H9 (cell line): ENCODE measurements around the gene MRAP2. TPM values are rescaled to one million over a fixed set of nuclear protein-coding genes. Genes with fewer than 3 reads are reported as not detected.

ENCODE experiments used
- DNase-seq: peaks from one replicate; pipeline ENCODE4 v3.0.0-alpha.2; 2017
- H2AFZ ChIP-seq: one replicate; pipeline ENCODE4 v1.6.1; 2013; ENCODE audit warnings: mild to moderate bottlenecking, low read length, control low read depth, moderate library complexity
- H2AK5ac ChIP-seq: 2 replicates; pipeline ENCODE4 v1.6.1; 2013; ENCODE audit warnings: low read length, control low read depth, mixed read lengths; ENCODE audit not compliant: insufficient read length
- H2BK120ac ChIP-seq: one replicate; pipeline ENCODE4 v1.6.1; 2013; ENCODE audit warnings: low read depth, mild to moderate bottlenecking, low read length, control low read depth, inconsistent platforms; ENCODE audit not compliant: poor library complexity, severe bottlenecking
- H2BK12ac ChIP-seq: 2 replicates; pipeline ENCODE4 v1.6.1; 2013; ENCODE audit warnings: low read length, control low read depth, mixed read lengths, low read depth; ENCODE audit not compliant: insufficient read length
- H2BK15ac ChIP-seq: 2 replicates; pipeline ENCODE4 v1.6.1; 2013; ENCODE audit warnings: low read depth, low read length, control low read depth
- H2BK20ac ChIP-seq: one replicate; pipeline ENCODE4 v1.6.1; 2013; ENCODE audit warnings: low read depth, mild to moderate bottlenecking, low read length, control low read depth, inconsistent platforms; ENCODE audit not compliant: poor library complexity, severe bottlenecking
- H2BK5ac ChIP-seq: 2 replicates; pipeline ENCODE4 v1.6.1; 2013; ENCODE audit warnings: low read length, control low read depth, mixed read lengths; ENCODE audit not compliant: insufficient read length
- H3K14ac ChIP-seq: 2 replicates; pipeline ENCODE4 v1.6.1; 2013; ENCODE audit warnings: low read length, control low read depth; ENCODE audit not compliant: insufficient read depth
- H3K18ac ChIP-seq: 2 replicates; pipeline ENCODE4 v1.6.1; 2013; ENCODE audit warnings: low read depth, mild to moderate bottlenecking, mixed read lengths, low read length, control low read depth; ENCODE audit not compliant: insufficient read length
- H3K23ac ChIP-seq: 2 replicates; pipeline ENCODE4 v1.6.1; 2013; ENCODE audit warnings: low read length, control low read depth, mixed read lengths, low read depth; ENCODE audit not compliant: insufficient read length
- H3K23me2 ChIP-seq: 2 replicates; pipeline ENCODE4 v1.6.1; 2013; ENCODE audit warnings: low read depth, mild to moderate bottlenecking, mixed read lengths, low read length, control low read depth; ENCODE audit not compliant: insufficient read length, poor library complexity, severe bottlenecking
- H3K27ac ChIP-seq: 2 replicates; pipeline ENCODE4 v1.5.1; 2013; ENCODE audit warnings: low read length, control low read depth, mixed read lengths, low read depth; ENCODE audit not compliant: insufficient read length
- H3K27me3 ChIP-seq: 2 replicates; pipeline ENCODE4 v1.6.1; 2013; ENCODE audit warnings: low read length, control low read depth, inconsistent platforms; ENCODE audit not compliant: insufficient read depth
- H3K4ac ChIP-seq: 2 replicates; pipeline ENCODE4 v1.6.1; 2013; ENCODE audit warnings: low read depth, mild to moderate bottlenecking, control low read depth, inconsistent platforms, low read length, moderate library complexity
- H3K4me1 ChIP-seq: 2 replicates; pipeline ENCODE4 v1.6.1; 2013; ENCODE audit warnings: low read length, control low read depth, inconsistent platforms; ENCODE audit not compliant: insufficient read depth
- H3K4me2 ChIP-seq: 2 replicates; pipeline ENCODE4 v1.6.1; 2013; ENCODE audit warnings: low read length, control low read depth, mixed read lengths; ENCODE audit not compliant: insufficient read length, insufficient read depth
- H3K56ac ChIP-seq: 2 replicates; pipeline ENCODE4 v1.6.1; 2013; ENCODE audit warnings: low read depth, mild to moderate bottlenecking, mixed read lengths, low read length, control low read depth; ENCODE audit not compliant: insufficient read length
- H3K79me1 ChIP-seq: 2 replicates; pipeline ENCODE4 v1.6.1; 2013; ENCODE audit warnings: low read depth, mild to moderate bottlenecking, moderate library complexity, low read length, control low read depth, inconsistent platforms; ENCODE audit not compliant: insufficient read depth, poor library complexity, severe bottlenecking
- H3K79me2 ChIP-seq: 2 replicates; pipeline ENCODE4 v1.6.1; 2013; ENCODE audit warnings: low read length, control low read depth, inconsistent platforms; ENCODE audit not compliant: insufficient read depth
- H3K9ac ChIP-seq: 2 replicates; pipeline ENCODE4 v1.6.1; 2013; ENCODE audit warnings: low read length, control low read depth, mixed read lengths; ENCODE audit not compliant: insufficient read length; ENCODE audit errors: extremely low read depth
- H3K9me3 ChIP-seq: one replicate; pipeline ENCODE4 v1.6.1; 2013; ENCODE audit warnings: low read depth, low read length, inconsistent platforms; ENCODE audit not compliant: control insufficient read depth
- H3T11ph ChIP-seq: one replicate; pipeline ENCODE4 v1.6.1; 2013; ENCODE audit warnings: mild to moderate bottlenecking, low read length, control low read depth, inconsistent platforms
- H4K20me1 ChIP-seq: one replicate; pipeline ENCODE4 v1.6.1; 2013; ENCODE audit not compliant: control insufficient read depth, insufficient read length, insufficient read depth
- H4K5ac ChIP-seq: 2 replicates; pipeline ENCODE4 v1.6.1; 2013; ENCODE audit warnings: low read depth, mild to moderate bottlenecking, mixed read lengths, low read length, control low read depth; ENCODE audit not compliant: insufficient read length
- H4K8ac ChIP-seq: replicated peaks from 2 replicates; pipeline ENCODE4 v1.6.1; 2013; ENCODE audit warnings: low read length, control low read depth, mixed read lengths, low read depth; ENCODE audit not compliant: insufficient read length
- H4K91ac ChIP-seq: 2 replicates; pipeline ENCODE4 v1.6.1; 2013; ENCODE audit warnings: low read depth, mild to moderate bottlenecking, moderate library complexity, mixed read lengths, low read length, control low read depth; ENCODE audit not compliant: insufficient read length
- H3K27ac Mint-ChIP-seq, 3 experiments: 2 replicates in 2 of 3; 3 replicates in 1 of 3; pipeline ENCODE4 v1.8.0; 2020 to 2021; ENCODE audit warnings: mixed read lengths in 3 of 3, mild to moderate bottlenecking in 1 of 3, moderate library complexity in 1 of 3
- H3K27me3 Mint-ChIP-seq: 2 replicates; pipeline ENCODE4 v1.8.0; 2021; ENCODE audit warnings: low read depth, mild to moderate bottlenecking, moderate library complexity, mixed read lengths
- H3K36me3 Mint-ChIP-seq, 3 experiments: 2 replicates in 2 of 3; 3 replicates in 1 of 3; pipeline ENCODE4 v1.8.0; 2020 to 2021; ENCODE audit warnings: low read depth in 3 of 3, mixed read lengths in 3 of 3; ENCODE audit not compliant: insufficient read depth in 1 of 3
- H3K4me1 Mint-ChIP-seq, 2 experiments: 2 replicates each; pipeline ENCODE4 v1.8.0; 2020; ENCODE audit warnings: mixed read lengths in 2 of 2
- H3K4me3 Mint-ChIP-seq, 2 experiments: 2 replicates in 1 of 2; 3 replicates in 1 of 2; pipeline ENCODE4 v1.8.0; 2020 to 2021; ENCODE audit warnings: mild to moderate bottlenecking in 2 of 2, mixed read lengths in 2 of 2, moderate library complexity in 1 of 2
- H3K9me3 Mint-ChIP-seq, 2 experiments: 2 replicates in 1 of 2; 3 replicates in 1 of 2; pipeline ENCODE4 v1.8.0; 2020; ENCODE audit warnings: mild to moderate bottlenecking in 2 of 2, mixed read lengths in 2 of 2, moderate library complexity in 1 of 2
- total RNA-seq: library from RNA; stranded (reverse); gene quantifications from 2 replicates; pipeline ENCODE4 v1.2.1, GENCODE V29; 2021
- TF ChIP-seq, protein P1 (sequence below): fragments of 200-600 bp; sonication (generic); conservative IDR thresholded peaks from 3 replicates; pipeline ENCODE4 v1.8.0; 2021; ENCODE audit warnings: antibody characterized with exemption, mild to moderate bottlenecking

MRAP2 gene
- total RNA-seq, 1 experiment from 2014 or later = 8.0 TPM

- H3K23me2 ChIP-seq = no peaks in the 10 kb centered on the region
- H3T11ph ChIP-seq = no peak overlapping the region
- no peak overlapping the region for H3K27ac ChIP-seq
- no peak overlapping the region for H3K14ac ChIP-seq
- H3K4ac ChIP-seq = no peak overlapping the region
- H3K23ac ChIP-seq = no peak overlapping the region
- H2BK120ac ChIP-seq = no peak overlapping the region
- H3K4me2 ChIP-seq = no peak overlapping the region
- no peaks in the 10 kb centered on the region for H3K79me1 ChIP-seq
- H2BK20ac ChIP-seq = no peak overlapping the region
- no peaks in the 10 kb centered on the region for H4K20me1 ChIP-seq
- no peak overlapping the region for H3K56ac ChIP-seq
- Mint-ChIP-seq H3K27me3 (no peaks in the 10 kb centered on the region), H3K9me3 (no peaks in the 10 kb centered on the region; a peak in 1 of 5 replicates), H3K4me1 (peaks cover 19 to 30% of the 10 kb centered on the region in 2 experiments), H3K4me3 (no peak overlapping the region), H3K27ac (peak overlapping the region in 2 of 3 experiments; percentile 26 to 62; a peak in 2 of 7 replicates), H3K36me3 (peaks cover 0 to 5% (median 4%) of the 10 kb centered on the region in 3 experiments; a peak in 3 of 7 replicates)
- no peak overlapping the region for H4K91ac ChIP-seq
- no peak overlapping the region for H3K18ac ChIP-seq
- H3K79me2 ChIP-seq = no peaks in the 10 kb centered on the region
- H2BK5ac ChIP-seq = no peak overlapping the region
- H4K5ac ChIP-seq = no peak overlapping the region
- no peak overlapping the region for H2BK12ac ChIP-seq
- peaks cover 11% of the 10 kb centered on the region for H3K4me1 ChIP-seq
- no peaks in the 10 kb centered on the region for H3K27me3 ChIP-seq
- TF ChIP-seq, protein P1, sequence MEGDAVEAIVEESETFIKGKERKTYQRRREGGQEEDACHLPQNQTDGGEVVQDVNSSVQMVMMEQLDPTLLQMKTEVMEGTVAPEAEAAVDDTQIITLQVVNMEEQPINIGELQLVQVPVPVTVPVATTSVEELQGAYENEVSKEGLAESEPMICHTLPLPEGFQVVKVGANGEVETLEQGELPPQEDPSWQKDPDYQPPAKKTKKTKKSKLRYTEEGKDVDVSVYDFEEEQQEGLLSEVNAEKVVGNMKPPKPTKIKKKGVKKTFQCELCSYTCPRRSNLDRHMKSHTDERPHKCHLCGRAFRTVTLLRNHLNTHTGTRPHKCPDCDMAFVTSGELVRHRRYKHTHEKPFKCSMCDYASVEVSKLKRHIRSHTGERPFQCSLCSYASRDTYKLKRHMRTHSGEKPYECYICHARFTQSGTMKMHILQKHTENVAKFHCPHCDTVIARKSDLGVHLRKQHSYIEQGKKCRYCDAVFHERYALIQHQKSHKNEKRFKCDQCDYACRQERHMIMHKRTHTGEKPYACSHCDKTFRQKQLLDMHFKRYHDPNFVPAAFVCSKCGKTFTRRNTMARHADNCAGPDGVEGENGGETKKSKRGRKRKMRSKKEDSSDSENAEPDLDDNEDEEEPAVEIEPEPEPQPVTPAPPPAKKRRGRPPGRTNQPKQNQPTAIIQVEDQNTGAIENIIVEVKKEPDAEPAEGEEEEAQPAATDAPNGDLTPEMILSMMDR = no peak
- H2AK5ac ChIP-seq = no peak overlapping the region
- H2BK15ac ChIP-seq = no peak overlapping the region
- H2AFZ ChIP-seq = no peak overlapping the region
- no peak overlapping the region for H4K8ac ChIP-seq
- H3K9me3 ChIP-seq = no peaks in the 10 kb centered on the region
- no peak for DNase-seq
- H3K9ac ChIP-seq = no peak overlapping the region
These were observed 27.6 kb downstream of the MRAP2 start for GRCh38 chr6:84061174-84061573.
